ENCODE measurements around the gene NTNG1.

DNA sequence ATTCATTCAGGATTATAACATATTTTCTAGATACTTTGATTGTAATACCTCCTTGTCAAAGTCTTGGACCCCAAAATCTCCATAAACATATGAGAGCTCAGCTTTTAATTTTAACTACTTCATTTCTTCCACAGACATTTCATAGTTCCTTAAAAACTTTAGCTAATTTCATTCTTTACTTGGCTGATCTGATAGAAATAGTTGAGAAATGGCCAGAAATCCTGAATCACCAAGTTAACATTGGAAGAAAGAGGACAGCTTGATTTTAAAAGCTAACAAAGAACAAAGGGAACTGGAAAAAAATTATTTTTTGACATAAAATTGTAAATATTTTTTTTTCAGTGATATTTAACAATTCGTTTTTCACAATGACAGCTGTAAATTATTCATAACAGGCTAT is 216.5 kb downstream of the NTNG1 start:
- no peak for TF ChIP-seq POLR2A (IDR thresholded peaks at IDR 0.05)
- TF ChIP-seq, protein P1, sequence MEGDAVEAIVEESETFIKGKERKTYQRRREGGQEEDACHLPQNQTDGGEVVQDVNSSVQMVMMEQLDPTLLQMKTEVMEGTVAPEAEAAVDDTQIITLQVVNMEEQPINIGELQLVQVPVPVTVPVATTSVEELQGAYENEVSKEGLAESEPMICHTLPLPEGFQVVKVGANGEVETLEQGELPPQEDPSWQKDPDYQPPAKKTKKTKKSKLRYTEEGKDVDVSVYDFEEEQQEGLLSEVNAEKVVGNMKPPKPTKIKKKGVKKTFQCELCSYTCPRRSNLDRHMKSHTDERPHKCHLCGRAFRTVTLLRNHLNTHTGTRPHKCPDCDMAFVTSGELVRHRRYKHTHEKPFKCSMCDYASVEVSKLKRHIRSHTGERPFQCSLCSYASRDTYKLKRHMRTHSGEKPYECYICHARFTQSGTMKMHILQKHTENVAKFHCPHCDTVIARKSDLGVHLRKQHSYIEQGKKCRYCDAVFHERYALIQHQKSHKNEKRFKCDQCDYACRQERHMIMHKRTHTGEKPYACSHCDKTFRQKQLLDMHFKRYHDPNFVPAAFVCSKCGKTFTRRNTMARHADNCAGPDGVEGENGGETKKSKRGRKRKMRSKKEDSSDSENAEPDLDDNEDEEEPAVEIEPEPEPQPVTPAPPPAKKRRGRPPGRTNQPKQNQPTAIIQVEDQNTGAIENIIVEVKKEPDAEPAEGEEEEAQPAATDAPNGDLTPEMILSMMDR (IDR thresholded peaks at IDR 0.05): no peak
